NCI-H2196 (cell line): ENCODE results near the gene HOXB1.

ENCODE experiments used
- DNase-seq: peaks from one replicate; lab custom pipeline; 2025; ENCODE audit not compliant: unreplicated experiment; lab: John Stamatoyannopoulos, UW

Gene HOXB1

DNA sequence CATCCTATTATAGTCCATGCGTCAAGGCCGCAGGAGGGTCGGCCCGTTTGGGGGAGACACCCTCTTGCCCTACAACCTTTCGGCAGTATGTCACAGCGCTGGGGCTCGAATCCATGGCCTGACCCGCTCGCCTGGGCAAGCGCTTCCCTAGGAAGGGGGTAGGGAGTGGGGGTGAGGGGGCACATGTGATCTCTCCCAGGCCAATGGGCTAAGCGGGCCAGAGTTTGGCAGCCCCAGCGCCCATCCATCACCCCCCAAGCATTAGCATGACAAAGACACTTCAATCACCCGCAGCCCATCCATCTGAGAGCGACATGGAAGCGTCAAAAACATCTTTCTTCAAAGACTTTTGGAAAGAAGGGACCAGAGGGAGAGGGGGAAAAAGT is at the start of gene HOXB1:
HOXB1 (minus strand) TSS at position 125 of the 386 bp plus-strand sequence; CDS start at position 18, 107 bp downstream.
- no peak for DNase-seq

DNA sequence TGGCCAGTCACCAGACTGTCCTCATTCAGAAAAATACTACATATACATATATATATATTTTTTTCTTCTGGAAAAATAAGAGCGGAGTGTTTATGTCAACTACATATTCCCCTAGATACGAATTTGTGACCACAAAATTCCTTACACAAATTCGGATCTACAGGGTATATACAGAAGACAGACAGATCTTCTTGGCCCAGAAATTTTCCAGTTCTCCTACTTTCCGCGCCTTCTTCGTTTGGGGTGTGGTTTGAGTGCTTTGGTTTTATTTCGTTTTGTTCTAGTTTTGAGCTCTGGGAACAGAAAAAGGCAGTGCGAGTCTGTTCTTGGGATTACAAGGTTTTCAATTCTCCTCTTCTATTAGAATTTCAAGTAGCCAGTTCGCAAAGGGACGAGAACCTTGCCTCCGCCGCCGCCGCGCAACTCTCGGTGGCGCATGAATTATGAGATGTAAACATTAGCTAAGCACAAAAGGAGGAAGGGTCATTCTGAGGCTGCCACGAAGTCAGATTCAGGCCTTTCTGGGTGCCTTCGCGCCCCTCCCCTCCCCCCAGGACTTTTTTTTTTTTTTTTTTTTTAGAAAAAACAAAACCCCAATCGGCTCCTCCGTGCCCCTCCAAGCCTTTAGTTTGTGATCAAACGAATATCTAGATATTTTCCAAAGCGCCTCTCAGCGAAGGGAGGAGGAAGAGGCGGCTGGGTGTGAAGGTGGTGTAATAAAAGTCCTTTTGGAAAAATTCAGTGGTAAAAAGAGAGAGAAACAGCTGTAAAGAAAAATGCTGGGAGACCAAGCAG is 49.1 kb upstream of the HOXB1 start:
- DNase-seq = no peak

DNA sequence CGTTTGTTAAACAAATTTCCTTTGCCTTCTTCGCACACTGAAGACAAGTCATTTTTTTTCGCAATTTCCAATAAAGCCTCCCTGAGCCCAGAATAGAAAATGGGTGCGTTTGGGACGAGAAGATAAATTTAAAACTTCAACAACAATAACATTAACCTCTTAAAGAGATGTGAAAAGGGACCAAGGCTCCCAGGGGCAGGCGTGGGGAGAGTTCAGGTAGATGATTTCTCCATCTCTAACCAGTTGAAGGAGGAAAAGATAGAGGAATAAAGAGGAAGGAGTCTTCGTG is 48.6 kb upstream of the HOXB1 start:
- no peak for DNase-seq

DNA sequence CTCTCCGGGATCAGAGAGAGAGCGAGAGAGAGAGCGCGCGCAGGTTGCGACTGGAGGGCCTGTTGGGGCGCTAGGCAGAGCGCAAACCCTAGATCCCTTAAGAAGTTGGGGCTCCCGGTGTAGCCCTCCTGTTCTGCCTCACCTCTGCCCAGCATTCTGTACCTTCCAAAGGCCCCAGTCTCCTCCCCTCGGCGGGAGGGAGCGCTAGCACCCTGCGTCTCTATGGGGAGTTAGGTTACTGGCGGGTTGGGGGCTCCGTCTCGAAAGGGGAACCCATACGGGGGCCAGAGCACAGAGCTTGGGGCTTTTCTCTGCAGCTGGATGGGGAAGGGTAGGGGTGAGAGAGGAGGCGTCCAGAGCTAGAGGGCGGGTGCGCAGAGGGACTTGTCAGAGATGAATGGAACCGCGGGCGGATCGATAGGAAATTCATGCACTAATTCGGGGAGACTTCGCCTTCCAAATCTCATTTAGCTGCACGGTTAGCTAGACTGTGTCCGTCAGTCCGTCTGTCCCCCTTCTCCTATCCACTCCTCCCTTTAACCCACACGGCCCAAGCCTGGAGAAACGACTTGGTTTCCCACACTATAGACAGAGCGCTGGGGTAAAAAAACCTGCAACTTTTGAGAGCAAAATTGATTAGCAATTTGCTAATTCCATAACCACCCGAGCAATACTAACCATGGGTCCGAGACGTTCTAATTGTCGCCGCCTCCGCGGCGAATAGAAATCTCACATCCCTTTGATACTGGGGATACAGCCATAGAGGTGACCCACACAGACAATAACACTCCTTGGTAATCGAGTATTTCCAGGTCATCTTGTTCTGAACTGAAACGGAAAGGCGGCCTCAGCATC is 48.0 kb upstream of the HOXB1 start:
- no peak for DNase-seq

DNA sequence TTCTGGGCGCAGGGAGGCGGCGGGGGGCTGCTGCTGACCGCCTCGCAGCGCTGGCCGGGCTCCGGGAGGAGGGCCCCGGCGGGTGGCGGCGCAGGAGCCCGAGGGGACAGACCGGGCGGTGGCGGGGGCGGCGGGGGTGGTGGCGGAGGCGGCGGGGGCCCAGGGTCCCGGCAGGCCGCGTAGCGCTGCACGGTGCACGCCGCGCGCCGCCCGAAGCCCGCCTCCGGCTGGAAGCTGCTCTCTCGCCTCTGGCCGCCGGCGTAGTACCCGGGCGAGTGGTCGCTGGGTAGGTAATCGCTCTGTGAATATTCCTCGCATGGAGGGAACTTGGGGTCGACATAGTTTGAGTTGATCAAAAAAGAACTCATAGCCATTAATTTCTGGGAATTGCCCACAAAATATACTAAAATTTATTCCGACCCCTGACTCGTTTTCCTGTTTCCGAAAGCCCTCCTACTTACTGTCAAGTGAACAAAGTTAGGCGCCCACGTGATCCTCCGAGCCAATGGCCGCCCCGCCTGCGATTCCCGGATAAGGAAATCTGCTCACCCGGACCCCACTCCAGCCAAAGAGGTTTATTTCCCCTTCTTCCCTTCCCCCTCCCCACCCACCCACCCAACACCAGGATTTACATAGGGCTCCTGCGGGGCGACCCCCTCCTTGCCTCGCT is 47.3 kb upstream of the HOXB1 start, which contains the start of gene HOXB4:
HOXB4 (minus strand) TSS at position 405 of the 670 bp plus-strand sequence; CDS start at position 374, 31 bp downstream.
- DNase-seq = no peak

DNA sequence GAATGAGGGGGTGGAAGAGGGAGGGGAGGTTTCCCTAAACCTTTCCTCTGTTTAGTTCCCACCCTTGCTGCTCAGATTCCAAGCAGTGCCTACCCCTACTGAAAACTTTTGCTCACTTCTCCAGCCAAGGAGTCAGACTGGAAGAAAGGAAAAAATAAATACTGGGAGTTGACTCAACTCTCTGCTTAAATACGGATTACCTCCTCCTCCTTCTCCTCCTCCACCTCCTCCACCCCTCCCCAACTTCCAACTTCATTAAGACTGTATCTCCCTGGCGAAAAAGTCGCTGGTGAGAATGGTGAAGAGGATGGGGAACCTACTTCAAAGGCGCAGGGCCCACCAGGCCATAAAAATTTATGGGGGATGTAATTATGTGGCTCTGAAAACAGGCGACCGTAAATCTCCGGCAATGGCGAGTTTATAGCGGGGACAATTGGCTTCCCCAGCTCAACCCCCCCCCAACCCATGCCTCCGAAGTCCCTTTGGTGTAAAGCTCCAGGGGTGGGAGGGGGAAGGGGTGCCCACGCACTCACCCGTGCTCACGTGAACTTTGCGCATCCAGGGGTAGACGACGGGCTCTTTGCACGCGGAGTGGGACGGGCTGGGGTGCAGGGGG is 46.6 kb upstream of the HOXB1 start:
- no peak for DNase-seq

DNA sequence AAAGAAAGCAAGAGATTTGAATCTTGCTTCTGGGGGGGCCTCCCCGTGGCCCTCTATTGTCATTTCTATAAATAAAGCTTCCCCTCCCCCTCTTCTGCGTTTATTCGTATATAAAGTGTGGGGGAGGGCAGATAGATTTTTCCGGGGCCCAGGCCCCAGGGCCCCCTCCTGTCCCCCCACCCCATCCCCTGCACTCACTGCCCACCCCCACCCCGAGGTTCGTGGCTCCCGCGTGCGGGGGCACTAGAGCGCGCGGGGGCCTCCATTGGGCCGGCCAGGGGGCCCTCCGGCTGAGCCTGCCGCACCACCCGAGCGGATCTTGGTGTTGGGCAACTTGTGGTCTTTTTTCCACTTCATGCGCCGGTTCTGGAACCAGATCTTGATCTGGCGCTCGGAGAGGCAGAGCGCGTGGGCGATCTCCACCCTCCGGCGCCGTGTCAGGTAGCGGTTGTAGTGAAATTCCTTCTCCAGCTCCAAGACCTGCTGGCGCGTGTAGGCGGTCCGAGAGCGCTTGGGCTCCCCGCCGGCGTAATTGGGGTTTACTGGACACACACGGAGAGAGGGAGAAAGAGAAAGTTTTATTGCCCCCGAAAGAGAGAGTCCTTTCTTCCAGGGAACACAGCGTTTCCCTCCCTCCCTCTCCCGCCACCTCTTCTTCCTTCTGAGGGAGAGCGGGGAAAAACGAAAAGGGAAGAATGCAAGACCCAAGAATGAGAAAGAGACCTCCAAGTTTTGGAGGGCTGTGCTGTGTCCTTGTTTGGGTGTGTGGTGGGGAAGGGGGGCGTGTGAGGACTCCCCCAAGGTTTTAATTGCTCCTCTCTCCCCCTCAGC is 45.9 kb upstream of the HOXB1 start:
- no peak for DNase-seq

DNA sequence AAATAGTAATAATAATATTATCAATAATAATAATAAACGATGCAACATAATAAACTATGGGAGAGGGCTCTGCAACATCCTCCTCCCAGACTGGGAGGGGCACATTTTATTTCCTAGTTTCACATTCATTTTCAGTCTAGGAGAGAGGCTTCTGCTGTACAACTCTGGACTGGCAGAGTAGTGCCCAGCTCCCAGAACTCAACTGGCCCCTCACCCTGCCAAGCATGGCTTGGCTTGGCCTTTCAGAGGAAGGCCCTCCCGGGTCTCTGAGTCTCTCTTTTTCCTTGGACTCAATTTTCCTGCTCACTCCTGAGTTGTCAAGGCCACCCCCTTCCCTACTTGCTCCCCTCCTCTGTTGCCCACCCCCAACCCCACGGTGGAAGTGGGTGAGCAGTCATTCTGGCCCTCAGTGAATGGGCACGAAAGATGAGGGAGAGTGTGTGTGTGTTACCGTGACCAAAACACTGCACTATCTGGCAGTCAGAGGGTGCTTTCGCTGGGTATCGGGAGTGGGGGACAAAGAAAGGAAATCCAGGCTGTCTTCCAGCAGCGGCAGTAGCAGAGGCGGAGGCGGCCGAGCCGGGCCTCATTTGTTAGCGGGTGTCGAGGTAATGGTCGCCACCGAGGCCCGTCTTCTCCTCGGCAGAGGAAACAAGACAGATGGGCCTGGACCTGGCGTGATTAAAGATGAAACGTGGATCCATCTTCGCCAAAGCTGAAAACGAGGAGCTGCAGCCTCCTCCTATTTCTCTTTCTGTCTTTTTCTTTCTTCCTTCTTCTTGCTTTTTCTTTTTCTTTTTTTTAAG is 45.1 kb upstream of the HOXB1 start:
- no peak for DNase-seq

DNA sequence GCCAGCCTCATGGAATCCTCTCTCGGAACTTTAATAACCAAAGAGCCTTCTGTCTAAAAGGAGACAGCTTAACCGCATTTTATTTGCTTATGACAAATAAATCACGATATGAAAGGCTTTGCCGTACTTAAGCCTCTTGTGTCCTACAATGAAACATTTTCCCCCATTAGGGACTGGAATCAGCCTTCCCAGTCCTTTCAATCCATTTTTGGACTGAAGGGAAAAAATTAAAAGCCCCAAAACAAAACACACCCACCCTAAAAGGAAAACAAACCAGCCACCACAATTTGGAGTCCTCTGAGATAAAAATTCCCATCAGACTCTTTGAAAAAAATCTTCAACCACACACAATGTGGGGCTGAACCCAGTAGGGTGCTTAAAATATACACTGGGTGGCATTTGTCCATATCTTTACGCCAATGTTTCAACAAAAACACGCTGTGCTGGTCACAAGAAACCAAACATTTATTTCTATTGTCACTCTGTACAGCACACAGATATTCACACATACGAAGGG is 44.3 kb upstream of the HOXB1 start:
- no peak for DNase-seq

DNA sequence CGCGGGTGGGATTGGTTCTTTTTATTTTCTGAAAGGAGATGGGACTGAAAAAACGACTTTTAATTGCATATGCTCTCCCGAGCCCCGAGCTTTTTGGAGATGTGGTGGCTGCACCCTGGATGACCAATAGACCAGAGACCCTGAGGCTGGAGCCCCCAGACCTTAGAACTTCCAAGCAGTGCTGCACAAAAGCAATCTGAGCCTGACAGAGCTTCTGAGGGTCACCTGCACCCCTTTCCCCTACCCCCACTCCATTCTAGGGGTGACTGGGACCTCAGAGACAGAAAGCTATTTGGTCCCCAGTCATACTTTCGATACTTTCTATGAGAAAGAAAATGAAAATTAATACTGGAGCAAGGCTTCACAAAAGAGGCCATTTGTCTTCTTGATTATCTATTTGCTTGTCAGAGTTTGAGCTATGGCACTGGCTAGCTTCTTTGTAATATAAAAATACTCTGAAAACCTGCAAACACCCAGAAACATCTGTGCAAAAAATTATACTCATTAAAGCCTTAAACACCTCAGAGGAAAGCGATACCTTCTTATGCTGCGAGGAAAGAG is 43.8 kb upstream of the HOXB1 start:
- DNase-seq = no peak

DNA sequence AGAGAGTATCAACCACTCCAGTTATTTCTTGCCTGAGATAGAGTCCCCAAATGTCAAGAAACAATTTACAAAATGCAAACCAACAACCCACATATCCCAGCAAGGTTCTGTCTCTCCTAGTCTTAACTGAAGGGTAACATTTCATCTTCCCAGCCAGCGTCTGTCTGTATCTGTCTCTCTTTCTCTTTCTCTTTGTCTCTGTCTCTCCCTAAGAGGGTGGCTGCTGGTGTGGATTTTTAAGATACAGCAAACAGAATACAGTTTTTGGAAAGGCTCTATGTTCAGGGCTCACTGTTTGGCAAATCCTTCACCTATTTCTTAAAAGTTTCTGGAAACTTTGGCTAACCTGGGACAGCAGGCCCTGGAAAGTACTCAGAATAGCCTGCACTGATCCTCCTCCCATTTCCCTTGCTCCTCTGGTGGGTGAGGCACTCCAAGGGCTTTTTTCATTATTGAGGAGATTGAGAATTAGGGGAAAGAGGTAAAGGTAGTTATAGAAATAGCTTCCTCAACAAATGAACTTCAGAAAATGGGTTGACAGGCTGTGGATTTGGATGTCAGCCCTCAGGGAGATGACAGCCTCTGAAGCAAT is 41.1 kb upstream of the HOXB1 start:
- DNase-seq = no peak

DNA sequence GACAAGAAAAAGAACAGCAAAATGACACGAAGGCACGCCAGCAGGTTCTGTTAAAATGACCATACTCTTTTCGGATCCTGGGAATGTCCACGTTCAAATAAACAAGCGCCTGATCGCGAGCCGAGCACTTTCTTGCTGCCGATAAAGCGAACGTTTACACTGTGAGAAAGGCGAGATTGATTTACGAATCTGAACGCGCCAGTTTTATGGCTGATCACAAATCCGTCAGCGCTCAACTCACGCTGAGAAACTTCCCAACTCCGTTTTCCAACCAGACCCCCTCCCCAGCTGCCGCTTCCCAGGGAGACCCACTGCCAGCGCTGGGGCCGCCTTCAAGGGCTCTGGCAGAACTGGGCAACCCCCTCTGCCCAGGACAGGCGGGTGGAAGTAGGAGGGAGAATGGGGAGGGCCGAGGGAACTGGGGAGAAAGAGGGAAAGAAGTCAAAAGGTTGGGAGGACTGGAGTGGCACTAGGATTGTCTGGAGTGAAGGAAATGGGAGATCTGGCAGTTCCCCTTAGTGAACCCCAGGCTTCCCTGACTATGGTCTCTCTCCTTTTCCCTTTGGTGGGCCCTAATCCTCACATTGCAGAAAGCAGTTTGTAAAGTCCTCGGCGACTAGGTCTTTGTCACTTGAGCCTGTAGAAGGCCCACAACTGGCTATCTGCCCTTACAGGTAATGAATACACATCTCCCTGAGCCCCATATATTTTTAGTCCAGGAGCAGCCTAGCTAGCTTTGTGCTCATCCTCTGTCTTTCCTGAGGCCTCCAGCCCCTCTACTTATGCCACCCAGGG is 40.4 kb upstream of the HOXB1 start:
- DNase-seq = no peak

DNA sequence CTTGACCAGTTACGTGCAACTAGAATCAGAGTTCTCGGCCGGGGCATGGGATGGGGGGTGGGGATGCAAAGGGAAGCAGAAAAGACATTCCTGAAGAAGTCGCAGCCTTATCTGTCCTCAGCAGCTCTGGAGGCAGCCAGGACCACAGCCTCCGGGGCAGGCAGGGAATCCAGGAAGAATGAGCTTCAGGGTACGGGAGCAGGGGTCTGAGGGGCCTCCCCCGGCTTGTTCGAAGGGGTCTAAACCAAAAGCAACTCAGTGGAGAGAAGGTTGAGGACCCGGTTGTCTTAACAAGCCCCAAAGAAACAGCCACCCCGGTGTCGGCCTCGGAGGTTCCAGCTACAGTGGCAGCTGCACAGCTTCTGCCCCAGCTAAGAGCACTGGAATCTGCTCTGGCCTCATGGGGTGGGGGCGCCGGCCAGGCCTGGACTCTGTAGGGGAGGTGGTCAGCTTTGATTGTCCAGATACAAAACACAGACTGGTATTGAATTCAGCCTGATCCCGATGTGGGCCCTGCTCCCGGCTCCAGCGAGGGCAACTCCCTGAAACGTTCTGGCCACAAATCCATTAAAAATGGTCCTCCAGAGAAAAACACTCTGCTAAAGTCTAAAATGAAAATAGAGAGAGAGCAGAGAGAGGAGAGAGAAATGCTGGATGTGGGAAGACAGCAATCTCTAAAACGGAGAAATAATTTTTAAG is 39.7 kb upstream of the HOXB1 start:
- DNase-seq = no peak

DNA sequence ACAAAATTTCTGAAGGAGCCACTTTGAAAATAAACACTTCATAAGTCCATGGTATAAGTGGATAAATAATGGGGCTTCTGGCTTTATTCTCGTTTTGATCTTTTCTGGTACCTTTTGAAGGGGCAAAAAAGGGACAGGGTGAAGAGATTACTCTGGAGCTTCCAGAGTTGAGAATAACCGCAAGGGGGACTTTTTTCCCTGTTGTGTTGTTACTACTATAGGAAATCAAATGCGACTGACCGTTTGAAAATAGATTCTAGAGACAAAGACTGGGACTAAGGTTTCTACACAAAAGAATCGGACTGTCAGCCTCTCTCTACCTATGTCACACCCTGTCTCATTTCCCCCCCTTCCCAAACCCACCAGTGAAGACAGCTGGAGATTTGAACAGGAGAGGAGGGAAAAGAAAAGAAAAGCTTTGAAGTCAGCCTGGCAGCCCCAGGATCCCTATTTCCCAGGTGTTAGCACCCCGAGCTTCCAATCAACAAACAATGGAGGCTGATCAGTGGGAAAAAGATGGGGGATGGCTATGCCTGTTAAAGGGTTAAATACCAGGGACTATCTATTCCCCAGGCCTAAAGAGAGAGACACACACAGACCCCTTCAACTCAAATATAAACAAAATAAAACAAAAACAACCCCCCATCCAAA is 39.0 kb upstream of the HOXB1 start:
- no peak for DNase-seq

DNA sequence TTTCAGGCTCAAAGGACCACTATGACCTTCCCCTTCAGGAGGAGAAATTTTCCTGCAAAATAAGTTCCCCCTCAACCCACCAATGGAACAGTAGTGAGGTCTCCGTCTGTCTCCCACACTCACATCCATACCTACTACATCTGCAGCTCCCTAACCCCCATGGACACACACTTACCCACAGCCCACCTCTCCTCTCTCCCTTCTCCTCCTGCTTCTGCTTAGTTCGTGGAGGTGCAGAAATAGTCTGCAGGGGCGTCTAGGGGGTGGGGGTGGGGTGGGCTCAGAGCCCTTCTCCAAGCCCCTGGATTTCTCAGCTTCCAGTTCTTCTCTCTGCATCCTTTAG is 38.4 kb upstream of the HOXB1 start:
- DNase-seq = no peak

DNA sequence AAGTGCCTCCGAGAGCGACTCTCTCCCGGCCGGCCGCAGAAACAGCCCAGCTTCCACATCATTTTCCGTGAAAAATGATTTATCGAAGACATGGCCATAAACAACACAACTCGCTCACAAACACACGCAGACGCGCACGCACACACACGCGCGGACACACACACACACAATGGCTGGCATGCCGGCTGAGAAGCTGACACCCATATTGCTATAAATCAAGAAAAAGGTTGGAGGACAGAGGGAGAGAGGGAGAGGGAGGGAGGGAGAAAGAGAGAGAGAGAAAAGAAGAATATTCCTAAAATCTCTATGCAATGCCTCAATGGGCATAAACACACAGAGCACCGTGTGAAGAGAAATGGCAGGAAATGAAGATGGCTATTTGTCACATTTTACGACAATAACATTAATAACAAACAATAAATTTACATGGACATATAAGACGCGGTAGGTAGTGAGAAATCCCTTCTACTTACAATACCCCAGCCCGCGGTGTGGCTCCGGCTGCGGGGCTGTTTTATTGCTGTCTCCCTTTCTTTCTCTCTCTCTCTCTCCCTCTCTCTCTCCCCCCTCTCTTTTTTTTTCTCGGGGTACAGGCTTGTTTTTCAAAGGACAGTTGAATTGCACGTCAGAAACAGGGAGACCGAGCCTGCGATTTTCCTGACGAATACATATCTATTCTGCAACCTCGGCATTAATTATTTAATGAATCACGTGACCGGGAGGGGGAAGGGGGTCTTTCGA is 37.9 kb upstream of the HOXB1 start:
- no peak for DNase-seq
